PC-9 (cell line): ENCODE results near the gene ABLIM1. TPM values are rescaled to one million over a fixed set of nuclear protein-coding genes. Genes with fewer than 3 reads are reported as not detected.

Source experiments
- BruUV-seq: library from RNA; stranded (reverse); fragments of 400-500 nt; replicated peaks from 2 replicates; lab custom pipeline; 2021; lab: Mats Ljungman, UMichigan
- CTCF ChIA-PET: fragments of 300-600 bp; sonication (Branson Sonifier 250); formaldehyde crosslinking; loops from one replicate; lab custom pipeline; 2022; ENCODE audit warnings: antibody characterized with exemption; lab: Charles Lee
- POLR2A ChIA-PET: fragments of 300-600 bp; sonication (Branson Sonifier 250); formaldehyde crosslinking; loops from one replicate; lab custom pipeline; 2022; ENCODE audit warnings: antibody characterized with exemption; ENCODE audit not compliant: unreplicated experiment; lab: Charles Lee
- DNase-seq, 2 experiments: peaks; one replicate each; pipeline versions ENCODE4 v3.0.0 to v3.0.0-alpha.2; 2015 to 2022; ENCODE audit warnings: mixed read lengths in 1 of 2
- H2AFZ ChIP-seq: fragments of 200-600 bp; sonication (generic); 2 replicates; pipeline ENCODE4 v1.8.1; 2017; ENCODE audit warnings: antibody characterized with exemption
- H3F3A ChIP-seq: fragments of 200-600 bp; sonication (generic); 2 replicates; pipeline ENCODE4 v1.8.1; 2017; ENCODE audit warnings: antibody characterized with exemption, mild to moderate bottlenecking, low read depth; ENCODE audit not compliant: insufficient read depth
- H3K27ac ChIP-seq: fragments of 200-600 bp; sonication (generic); 2 replicates; pipeline ENCODE4 v1.6.1; 2016; ENCODE audit warnings: mixed run types
- H3K27me3 ChIP-seq: fragments of 200-600 bp; sonication (generic); 2 replicates; pipeline ENCODE4 v1.6.1; 2016; ENCODE audit warnings: low read depth, mixed run types; ENCODE audit not compliant: insufficient read depth
- H3K36me3 ChIP-seq: fragments of 200-600 bp; sonication (generic); 2 replicates; pipeline ENCODE4 v1.6.1; 2016; ENCODE audit warnings: low read depth, mixed run types
- H3K4me1 ChIP-seq: fragments of 200-600 bp; sonication (generic); replicated peaks from 2 replicates; pipeline ENCODE4 v1.6.1; 2016; ENCODE audit warnings: mixed run types; ENCODE audit not compliant: insufficient read depth
- H3K4me2 ChIP-seq: fragments of 200-600 bp; sonication (generic); 2 replicates; pipeline ENCODE4 v1.6.1; 2017; ENCODE audit warnings: mixed run types
- H3K4me3 ChIP-seq: fragments of 200-600 bp; sonication (generic); 2 replicates; pipeline ENCODE4 v1.6.1; 2016; ENCODE audit warnings: mixed run types
- H3K79me2 ChIP-seq: fragments of 200-600 bp; sonication (generic); 2 replicates; pipeline ENCODE4 v1.6.1; 2017; ENCODE audit warnings: low read depth, mixed run types
- H3K9me2 ChIP-seq: fragments of 200-600 bp; sonication (generic); 2 replicates; pipeline ENCODE4 v1.8.1; 2017; ENCODE audit warnings: mild to moderate bottlenecking; ENCODE audit not compliant: insufficient read depth
- H3K9me3 ChIP-seq: fragments of 200-600 bp; sonication (generic); 2 replicates; pipeline ENCODE4 v1.8.1; 2016; ENCODE audit warnings: low read depth; ENCODE audit not compliant: insufficient read depth
- H4K20me1 ChIP-seq: fragments of 200-600 bp; sonication (generic); 2 replicates; pipeline ENCODE4 v1.8.1; 2017; ENCODE audit not compliant: insufficient read depth
- EZH2 ChIP-seq: fragments of 200-600 bp; sonication (generic); IDR thresholded peaks from 2 replicates; pipeline ENCODE4 v1.8.0; 2017; ENCODE audit warnings: antibody characterized with exemption, low read depth
- intact Hi-C: fragments of 100-400 bp; cut with micrococcal nuclease; formaldehyde crosslinking; loops from one replicate; pipeline ENCODE4 v1.10.0; 2022; ENCODE audit not compliant: unreplicated experiment
- total RNA-seq: library from RNA; stranded (reverse); gene quantifications from 2 replicates; pipeline ENCODE4 v1.2.3, GENCODE V29; 2021
- TF ChIP-seq, protein P1 (sequence below): fragments of 200-600 bp; sonication (generic); conservative IDR thresholded peaks from 2 replicates; pipeline ENCODE4 v1.6.1; 2017; ENCODE audit warnings: mixed run types, antibody characterized with exemption, mild to moderate bottlenecking, moderate library complexity

ABLIM1 gene
- total RNA-seq, 1 experiment from 2014 or later = 68.7 TPM

DNA sequence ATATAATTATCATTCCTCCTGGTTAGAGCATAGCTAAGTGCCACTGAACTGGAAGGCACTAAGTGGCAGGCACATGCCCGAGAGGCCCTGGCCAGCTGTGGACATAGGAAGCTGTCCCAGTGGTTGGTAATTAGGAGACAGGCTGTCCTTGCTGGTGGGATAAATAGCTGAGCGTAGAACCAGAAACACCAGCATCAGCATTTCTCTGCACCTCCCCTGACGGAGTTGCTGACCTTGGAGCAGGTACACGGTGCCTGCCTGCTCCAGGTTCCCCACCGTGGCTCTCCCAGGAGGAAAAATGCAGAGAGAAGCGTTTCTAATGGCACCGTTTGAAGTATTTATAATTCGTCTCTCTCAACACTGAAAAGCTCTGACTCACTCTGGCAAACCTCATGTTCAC is 5.6 kb upstream of the ABLIM1 start:
- Histone ChIP-seq H3K4me2 (no peak overlapping the region), H3F3A (no peaks in the 10 kb centered on the region), H4K20me1 (no peaks in the 10 kb centered on the region), H2AFZ (no peak overlapping the region), H3K36me3 (no peaks in the 10 kb centered on the region), H3K4me3 (no peak overlapping the region), H3K27me3 (no peaks in the 10 kb centered on the region), H3K27ac (no peak overlapping the region), H3K9me2 (no peaks in the 10 kb centered on the region), H3K4me1 (no peaks in the 10 kb centered on the region), H3K9me3 (no peaks in the 10 kb centered on the region; the same call in 1 of the 2 replicates), H3K79me2 (no peaks in the 10 kb centered on the region)
- ChIA-PET POLR2A (no interaction called here), CTCF (no interaction called here)
- no TSS peak for BruUV-seq
- TF ChIP-seq, protein P1, sequence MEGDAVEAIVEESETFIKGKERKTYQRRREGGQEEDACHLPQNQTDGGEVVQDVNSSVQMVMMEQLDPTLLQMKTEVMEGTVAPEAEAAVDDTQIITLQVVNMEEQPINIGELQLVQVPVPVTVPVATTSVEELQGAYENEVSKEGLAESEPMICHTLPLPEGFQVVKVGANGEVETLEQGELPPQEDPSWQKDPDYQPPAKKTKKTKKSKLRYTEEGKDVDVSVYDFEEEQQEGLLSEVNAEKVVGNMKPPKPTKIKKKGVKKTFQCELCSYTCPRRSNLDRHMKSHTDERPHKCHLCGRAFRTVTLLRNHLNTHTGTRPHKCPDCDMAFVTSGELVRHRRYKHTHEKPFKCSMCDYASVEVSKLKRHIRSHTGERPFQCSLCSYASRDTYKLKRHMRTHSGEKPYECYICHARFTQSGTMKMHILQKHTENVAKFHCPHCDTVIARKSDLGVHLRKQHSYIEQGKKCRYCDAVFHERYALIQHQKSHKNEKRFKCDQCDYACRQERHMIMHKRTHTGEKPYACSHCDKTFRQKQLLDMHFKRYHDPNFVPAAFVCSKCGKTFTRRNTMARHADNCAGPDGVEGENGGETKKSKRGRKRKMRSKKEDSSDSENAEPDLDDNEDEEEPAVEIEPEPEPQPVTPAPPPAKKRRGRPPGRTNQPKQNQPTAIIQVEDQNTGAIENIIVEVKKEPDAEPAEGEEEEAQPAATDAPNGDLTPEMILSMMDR = no peak
- TF ChIP-seq EZH2 = no peak
- no peak for DNase-seq
- intact Hi-C loops = no loop called here

DNA sequence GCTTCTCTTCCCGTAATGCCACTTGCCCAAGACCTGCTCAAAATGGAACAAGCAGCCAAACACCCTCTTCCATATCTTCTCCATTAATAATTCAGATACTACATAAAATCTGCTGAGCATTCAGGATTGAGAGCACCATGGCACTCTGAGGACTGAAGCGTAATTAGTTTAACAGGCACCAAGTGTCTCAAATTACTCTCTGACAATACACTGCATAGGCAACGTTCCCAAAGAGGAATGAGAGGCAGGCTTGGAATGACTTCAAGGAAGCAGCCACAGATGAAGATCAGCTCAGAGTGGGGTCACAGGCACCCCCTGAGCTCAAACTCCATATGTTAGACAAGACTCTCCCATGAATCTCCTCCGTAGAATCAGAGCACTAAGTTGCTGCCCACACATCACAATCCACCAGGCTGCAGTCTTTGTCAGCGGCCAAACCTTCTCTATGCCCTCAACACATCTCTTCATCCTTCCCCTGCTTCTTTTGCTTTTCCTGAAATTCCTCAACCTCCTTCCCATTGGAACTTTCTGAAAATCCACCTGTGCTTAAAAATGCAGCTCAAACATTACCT is 4.7 kb upstream of the ABLIM1 start:
- BruUV-seq = no TSS peak
- CTCF ChIA-PET = no interaction called here
- no peak overlapping the region for H3K4me2 ChIP-seq
- no peak for DNase-seq
- intact Hi-C loops = no loop called here
- H4K20me1 ChIP-seq = no peaks in the 10 kb centered on the region
- H3K27me3 ChIP-seq = no peaks in the 10 kb centered on the region
- H3K79me2 ChIP-seq = no peaks in the 10 kb centered on the region
- H3K9me2 ChIP-seq = no peaks in the 10 kb centered on the region
- H2AFZ ChIP-seq = no peak overlapping the region
- TF ChIP-seq, protein P1 = no peak
- no peak for TF ChIP-seq EZH2
- no peak overlapping the region for H3K4me3 ChIP-seq
- no peaks in the 10 kb centered on the region; the same call in 1 of the 2 replicates for H3K9me3 ChIP-seq
- POLR2A ChIA-PET = no interaction called here
- no peaks in the 10 kb centered on the region for H3F3A ChIP-seq
- no peaks in the 10 kb centered on the region for H3K4me1 ChIP-seq
- H3K36me3 ChIP-seq = no peaks in the 10 kb centered on the region
- H3K27ac ChIP-seq = no peak overlapping the region

DNA sequence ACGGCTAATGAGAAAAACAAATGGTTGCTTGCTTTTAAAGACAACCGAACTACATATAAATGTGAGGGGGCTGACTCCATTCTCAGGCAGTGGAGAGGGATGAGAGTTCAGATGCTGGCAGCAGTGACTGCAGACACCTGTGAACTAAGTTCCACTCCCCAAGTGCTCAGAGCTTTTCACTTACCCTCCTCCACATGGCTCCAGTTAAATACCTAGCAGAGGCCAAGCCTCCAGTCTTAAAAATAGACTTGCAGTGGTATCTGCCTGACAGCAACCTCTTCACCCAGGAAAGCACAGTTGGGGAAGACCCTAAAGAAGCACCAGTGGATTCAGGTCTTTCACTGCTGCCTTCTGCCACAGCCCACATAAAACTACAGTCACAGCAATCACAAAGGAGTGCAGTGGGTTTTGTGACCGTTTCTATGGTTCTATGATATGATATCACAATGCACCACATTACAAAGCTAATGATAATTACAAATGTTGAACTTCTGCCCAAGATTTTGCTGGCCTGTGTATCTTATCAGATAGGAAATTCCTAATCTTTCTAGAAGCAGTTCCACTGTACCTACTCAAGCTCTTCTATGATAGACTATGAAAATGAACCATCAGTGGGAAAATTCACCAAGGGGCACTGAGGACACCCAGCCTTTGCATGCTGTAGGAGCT is 3.3 kb upstream of the ABLIM1 start:
- Histone ChIP-seq H2AFZ (no peak overlapping the region), H3K9me3 (no peaks in the 10 kb centered on the region), H3K36me3 (no peaks in the 10 kb centered on the region), H3K79me2 (no peaks in the 10 kb centered on the region), H3F3A (no peaks in the 10 kb centered on the region), H3K4me2 (no peak overlapping the region), H3K4me3 (no peak overlapping the region), H3K4me1 (no peaks in the 10 kb centered on the region), H3K27ac (no peak overlapping the region), H3K27me3 (no peaks in the 10 kb centered on the region), H4K20me1 (no peaks in the 10 kb centered on the region), H3K9me2 (no peaks in the 10 kb centered on the region)
- TF ChIP-seq, protein P1 = no peak
- TF ChIP-seq EZH2 = no peak
- CTCF ChIA-PET = no interaction called here
- BruUV-seq = no TSS peak
- intact Hi-C loops = no loop called here
- POLR2A ChIA-PET = interaction anchor here (0.5 kb wide), 1 partner anchor 27 kb away, joined by 3 read pairs; no protein-coding TSS in a partner anchor
- DNase-seq = no peak
